Left lobe of liver (tissue), 2 donors: ENCODE measurements around the gene STX1A. TPM values are rescaled to one million over a fixed set of nuclear protein-coding genes. Genes with fewer than 3 reads are reported as not detected.
"Not testable (repeated sequence)": the region's sequence is repeated elsewhere in the genome, so short reads cannot be mapped to it uniquely, and the experiment has no call there.

Experiments
- ATAC-seq: fragments of 200-7000 bp; cut with Tn5 transposase; one replicate; pipeline ENCODE4 v1.9.1; 2020; ENCODE audit warnings: mild to moderate bottlenecking, moderate library complexity
- DNase-seq: peaks from one replicate; pipeline ENCODE4 v3.0.0-alpha.2; 2020; ENCODE audit warnings: low spot score
- total RNA-seq: library from RNA; stranded (reverse); gene quantifications from one replicate; pipeline ENCODE4 v1.2.1, GENCODE V29; 2021
- donor health status: DM: no; HTN: no; CAD: no; lungs with moderate emphysema.
- donor health status: DM: no; HTN: yes; CAD: no.

Gene STX1A
- total RNA-seq, 1 donor from 2014 or later = 2.9 TPM

GRCh38 chr7:73660594-73660993 lies 58.9 kb downstream of the STX1A start:
- DNase-seq, ATAC-seq: not testable (repeated sequence)

GRCh38 chr7:73659983-73660382 lies 59.5 kb downstream of the STX1A start:
- ATAC-seq (no peak), DNase-seq (no peak)

GRCh38 chr7:73655309-73655708 lies 64.2 kb downstream of the STX1A start:
- not testable (repeated sequence) for DNase-seq, ATAC-seq

GRCh38 chr7:73652541-73652949 lies 66.9 kb downstream of the STX1A start:
- peak; percentile 67 for ATAC-seq
- peak; percentile 84 for DNase-seq

GRCh38 chr7:73650524-73650923 lies 68.9 kb downstream of the STX1A start:
- ATAC-seq (no peak), DNase-seq (no peak)

- ATAC-seq (no peak), DNase-seq (no peak)
These were observed 69.9 kb downstream of the STX1A start for GRCh38 chr7:73649576-73649975.

Other genes with a start within 250 kb of the STX1A start
- 21.5 TPM for gene BAZ1B, start 197.4 kb downstream of the STX1A start, total RNA-seq
- 21.9 TPM for gene BCL7B, start 162.0 kb downstream of the STX1A start, total RNA-seq
- 16.1 TPM for gene TBL2, start 141.1 kb downstream of the STX1A start, total RNA-seq
- gene MLXIPL, start 95.1 kb downstream of the STX1A start, total RNA-seq = 457 TPM
- gene VPS37D, start 51.8 kb downstream of the STX1A start, total RNA-seq = 2.6 TPM
- gene DNAJC30, start 36.2 kb downstream of the STX1A start, total RNA-seq = 10.0 TPM
- 28.2 TPM for gene BUD23, start 36.1 kb downstream of the STX1A start, total RNA-seq
- 6.9 TPM for gene ABHD11, start 19.1 kb upstream of the STX1A start, total RNA-seq
- 28.9 TPM for gene CLDN3, start 50.6 kb upstream of the STX1A start, total RNA-seq
- 1.7 TPM for gene CLDN4, start 111.3 kb upstream of the STX1A start, total RNA-seq
- gene METTL27, start 122.8 kb upstream of the STX1A start, total RNA-seq = 0.96 TPM
- not detected for gene TMEM270, start 141.5 kb upstream of the STX1A start, total RNA-seq